Gastrocnemius medialis (tissue), 4 donors: ENCODE results near the gene IDNK.

ENCODE experiments used
- POLR2A ChIP-seq, 2 donors: fragments of 450-650 bp; IDR thresholded peaks; one replicate each; pipeline ENCODE4 v1.6.1; 2017; ENCODE audit warnings: antibody characterized with exemption in 2 of 2, mild to moderate bottlenecking in 2 of 2, moderate library complexity in 2 of 2
- TF ChIP-seq, protein P1 (sequence below), 5 experiments: fragments of 450-650 bp in 3 of 5; fragments of 200-600 bp in 2 of 5; sonication (generic) in 2 of 5; IDR thresholded peaks in 4 of 5; conservative IDR thresholded peaks in 1 of 5; 1 replicate in 4 of 5; 2 replicates in 1 of 5; pipeline ENCODE4 v1.5.1; 2016 to 2019; ENCODE audit warnings: antibody characterized with exemption in 5 of 5, mild to moderate bottlenecking in 3 of 5, moderate library complexity in 3 of 5

DNA sequence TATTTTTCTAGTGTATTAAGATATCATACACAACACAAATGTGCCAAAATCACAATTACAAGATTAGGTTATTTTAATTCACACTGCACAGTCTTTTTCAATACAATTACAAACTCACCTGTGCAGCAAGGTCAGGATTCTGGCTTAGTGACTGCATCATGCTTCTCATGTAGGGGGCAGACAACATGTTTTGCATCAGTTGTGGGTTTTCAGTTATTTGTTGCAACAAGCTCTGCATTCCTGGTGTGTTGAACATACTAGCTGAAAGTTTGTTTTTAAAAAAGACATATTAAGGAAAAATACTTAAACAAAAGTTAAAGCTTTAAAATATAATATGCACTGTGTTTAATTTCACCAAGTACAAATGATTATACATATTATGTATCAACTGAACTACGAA lies 46.1 kb downstream of the IDNK start:
- TF ChIP-seq, protein P1, sequence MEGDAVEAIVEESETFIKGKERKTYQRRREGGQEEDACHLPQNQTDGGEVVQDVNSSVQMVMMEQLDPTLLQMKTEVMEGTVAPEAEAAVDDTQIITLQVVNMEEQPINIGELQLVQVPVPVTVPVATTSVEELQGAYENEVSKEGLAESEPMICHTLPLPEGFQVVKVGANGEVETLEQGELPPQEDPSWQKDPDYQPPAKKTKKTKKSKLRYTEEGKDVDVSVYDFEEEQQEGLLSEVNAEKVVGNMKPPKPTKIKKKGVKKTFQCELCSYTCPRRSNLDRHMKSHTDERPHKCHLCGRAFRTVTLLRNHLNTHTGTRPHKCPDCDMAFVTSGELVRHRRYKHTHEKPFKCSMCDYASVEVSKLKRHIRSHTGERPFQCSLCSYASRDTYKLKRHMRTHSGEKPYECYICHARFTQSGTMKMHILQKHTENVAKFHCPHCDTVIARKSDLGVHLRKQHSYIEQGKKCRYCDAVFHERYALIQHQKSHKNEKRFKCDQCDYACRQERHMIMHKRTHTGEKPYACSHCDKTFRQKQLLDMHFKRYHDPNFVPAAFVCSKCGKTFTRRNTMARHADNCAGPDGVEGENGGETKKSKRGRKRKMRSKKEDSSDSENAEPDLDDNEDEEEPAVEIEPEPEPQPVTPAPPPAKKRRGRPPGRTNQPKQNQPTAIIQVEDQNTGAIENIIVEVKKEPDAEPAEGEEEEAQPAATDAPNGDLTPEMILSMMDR (IDR thresholded peaks at IDR 0.05 in 4 of 5, conservative IDR thresholded peaks at IDR 0.05 in 1 of 5), result no peak
- no peak for TF ChIP-seq POLR2A (IDR thresholded peaks at IDR 0.05)
